Right ventricle myocardium inferior (tissue), 1 donor: ENCODE results near the gene TIMM50. TPM values are rescaled to one million over a fixed set of nuclear protein-coding genes. Genes with fewer than 3 reads are reported as not detected.
"Not testable (repeated sequence)": the region's sequence is repeated elsewhere in the genome, so short reads cannot be mapped to it uniquely, and the experiment has no call there.

Source experiments
- ATAC-seq: fragments of 200-7000 bp; cut with Tn5 transposase; one replicate; pipeline ENCODE4 v1.9.1; 2020; ENCODE audit warnings: mild to moderate bottlenecking, moderate library complexity
- DNase-seq: peaks from one replicate; pipeline ENCODE4 v3.0.0; 2021; ENCODE audit errors: missing footprints
- intact Hi-C: fragments of 100-400 bp; cut with DNase I; formaldehyde crosslinking; loops from one replicate; pipeline ENCODE4 v1.11.0; 2022
- total RNA-seq: library from RNA; stranded (reverse); fragmentation: NEBNext Ultra II Directional; extraction: Animal tissue kit (Norgen Biotek cat#: 25700); gene quantifications from one replicate; pipeline ENCODE4 v1.2.1, GENCODE V29; 2021
- donor health status: DM: no; HTN: yes; CAD: no; lungs with severe emphysema.

Gene TIMM50
- total RNA-seq, 1 donor from 2014 or later = 75.9 TPM

GRCh38 chr19:39465956-39466747 lies 14.5 kb upstream of the TIMM50 start:
- DNase-seq (no peak), ATAC-seq (no peak)
- intact Hi-C loops = no loop called here

DNA sequence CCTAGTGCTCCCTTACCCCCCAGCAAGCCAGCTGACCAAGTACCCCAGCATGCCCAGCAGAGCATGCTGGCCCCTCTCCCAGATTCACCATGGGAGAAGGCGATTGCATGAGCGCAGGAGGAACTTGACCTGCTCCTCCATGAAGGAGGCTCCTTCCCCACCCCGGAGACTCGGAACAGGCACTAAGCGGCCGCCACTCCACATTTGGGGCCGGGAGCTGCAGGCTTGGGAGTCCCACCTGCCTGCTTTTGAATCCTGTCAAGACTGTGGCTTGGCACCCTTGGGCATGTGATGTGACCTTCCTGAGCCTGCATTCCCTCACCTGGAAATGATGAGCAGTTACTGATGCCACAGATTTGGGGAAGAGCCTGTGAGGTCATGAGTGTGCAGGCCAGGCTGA lies 12.7 kb upstream of the TIMM50 start:
- no peak for ATAC-seq
- intact Hi-C loops = no loop called here
- DNase-seq = no peak

DNA sequence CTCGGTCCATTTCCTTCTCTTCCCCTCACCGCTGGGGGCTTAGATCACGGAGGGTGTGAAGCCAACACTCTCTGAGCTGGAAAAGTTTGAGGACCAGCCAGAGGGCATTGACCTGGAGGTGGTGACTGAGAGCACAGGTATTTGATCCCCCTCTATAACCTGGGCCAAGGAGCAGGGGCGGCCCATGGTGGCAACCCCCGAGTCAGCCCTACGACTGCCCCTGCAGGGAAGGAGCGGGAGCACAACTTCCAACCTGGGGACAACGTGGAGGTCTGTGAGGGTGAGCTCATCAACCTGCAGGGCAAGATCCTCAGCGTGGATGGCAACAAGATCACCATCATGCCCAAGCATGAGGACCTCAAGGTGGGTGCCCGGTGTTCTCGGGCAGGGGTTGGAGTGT lies 11.6 kb upstream of the TIMM50 start:
- intact Hi-C loops = no loop called here
- no peak for DNase-seq
- ATAC-seq = no peak

DNA sequence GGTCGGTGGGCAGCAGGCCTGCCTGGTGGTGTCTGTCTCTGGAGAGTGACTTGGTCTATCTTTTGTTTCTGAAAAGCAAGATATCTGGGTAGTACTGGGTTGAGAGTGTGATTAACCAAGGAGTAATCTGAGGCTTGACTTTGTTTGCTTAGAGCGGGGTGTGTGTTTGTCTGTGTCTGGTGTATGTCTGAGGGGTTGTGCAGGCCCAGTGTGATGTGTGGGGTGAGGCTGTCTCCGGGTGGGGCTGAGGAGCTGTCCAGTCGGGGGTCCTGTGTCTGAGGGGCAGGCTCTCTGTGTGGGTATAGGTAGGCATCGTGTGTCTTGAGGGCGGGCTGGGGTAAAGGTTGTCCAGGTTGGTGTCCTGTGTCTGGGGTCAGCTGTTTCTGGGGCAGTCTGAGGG lies 11.1 kb upstream of the TIMM50 start:
- DNase-seq (no peak), ATAC-seq (no peak)
- intact Hi-C loops = no loop called here

DNA sequence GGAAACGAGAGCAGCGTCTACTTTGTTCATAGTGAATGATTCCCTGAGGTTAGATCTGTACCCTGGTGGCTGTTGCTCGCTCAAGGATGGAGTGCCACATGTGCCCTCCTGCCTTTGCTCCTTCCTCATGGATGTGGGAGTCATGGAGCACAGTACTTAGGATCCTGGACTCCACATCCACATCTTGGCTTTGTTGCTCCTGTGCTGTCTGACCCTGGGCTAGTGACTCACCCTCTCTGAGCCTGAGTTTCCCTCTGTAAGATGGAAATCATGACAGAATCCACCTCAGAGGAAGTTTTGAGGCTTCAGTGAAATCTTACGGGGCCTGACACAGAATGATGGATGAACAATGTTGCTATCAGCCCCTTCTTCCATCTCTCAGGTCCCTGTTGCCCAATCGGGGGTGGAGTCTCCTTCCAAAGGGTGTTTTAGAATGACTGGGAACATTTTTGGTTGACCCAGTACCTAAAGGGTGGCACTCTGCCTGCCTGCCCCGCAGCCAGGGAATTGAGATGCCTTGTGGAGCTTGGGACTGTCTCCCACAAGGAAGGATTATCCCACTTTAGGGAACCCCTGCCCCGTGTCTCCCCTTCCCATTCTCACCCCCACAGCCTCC lies 9.8 kb upstream of the TIMM50 start:
- ATAC-seq = no peak
- no peak for DNase-seq
- intact Hi-C loops = no loop called here

DNA sequence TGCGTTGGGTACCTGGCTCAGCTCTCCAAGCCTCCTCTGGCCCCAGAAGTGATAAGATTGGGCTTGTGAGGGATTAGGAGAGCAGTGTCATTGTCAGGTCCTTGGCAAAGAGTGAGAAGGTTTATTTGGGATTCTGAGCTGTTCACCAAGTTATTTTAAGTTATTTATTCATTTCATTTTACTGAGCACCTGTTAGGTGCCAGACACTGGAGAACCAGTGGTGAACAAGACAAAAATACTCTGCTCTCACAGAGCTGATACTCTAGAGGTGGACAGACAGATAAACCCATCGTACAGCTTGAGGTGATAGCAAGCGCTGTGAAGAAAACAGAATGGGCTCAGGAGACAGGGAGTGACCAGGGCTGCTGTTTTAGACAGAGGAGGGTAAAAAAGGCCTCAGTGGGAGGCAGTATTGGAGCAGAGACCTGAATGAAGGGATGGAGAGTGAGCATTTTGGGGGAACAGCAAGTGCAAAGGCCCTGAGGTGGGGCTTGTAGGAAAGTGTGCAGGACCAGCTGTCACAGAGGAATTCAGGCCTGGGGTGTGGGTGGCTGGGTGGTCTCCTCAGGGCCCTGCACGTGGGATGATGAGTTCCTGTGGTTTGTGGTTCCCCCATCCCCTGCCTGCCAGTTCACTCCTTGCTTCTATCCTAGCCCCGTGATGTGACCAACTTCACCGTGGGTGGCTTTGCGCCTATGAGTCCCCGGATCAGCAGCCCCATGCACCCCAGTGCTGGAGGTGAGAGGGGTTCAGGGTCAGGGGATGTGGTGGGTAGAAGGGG lies 8.7 kb upstream of the TIMM50 start:
- intact Hi-C loops = no loop called here
- ATAC-seq (no peak), DNase-seq (no peak)

DNA sequence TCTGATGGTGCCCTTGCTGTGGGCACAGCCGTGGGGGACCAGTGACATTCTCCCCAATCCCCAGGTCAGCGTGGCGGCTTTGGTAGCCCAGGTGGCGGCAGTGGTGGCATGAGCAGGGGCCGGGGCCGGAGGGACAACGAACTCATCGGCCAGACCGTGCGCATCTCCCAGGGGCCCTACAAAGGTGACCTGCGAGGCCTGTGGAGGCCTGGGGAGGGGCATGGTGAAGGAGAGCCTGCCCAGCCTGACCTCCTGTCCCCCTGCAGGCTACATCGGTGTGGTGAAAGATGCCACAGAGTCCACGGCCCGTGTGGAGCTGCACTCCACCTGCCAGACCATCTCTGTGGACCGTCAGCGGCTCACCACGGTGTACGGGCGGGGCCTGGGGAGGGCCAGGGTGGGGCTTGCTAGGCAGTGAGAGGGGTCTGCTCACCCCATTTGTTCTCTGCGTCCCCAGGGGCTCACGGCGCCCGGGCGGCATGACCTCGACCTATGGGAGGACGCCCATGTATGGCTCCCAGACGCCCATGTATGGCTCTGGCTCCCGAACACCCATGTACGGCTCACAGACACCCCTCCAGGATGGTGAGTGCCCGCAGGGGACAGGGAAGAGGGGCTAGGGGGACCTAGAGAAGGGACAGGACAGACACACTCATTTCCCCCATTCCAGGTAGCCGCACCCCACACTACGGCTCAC lies 7.7 kb upstream of the TIMM50 start:
- ATAC-seq (no peak), DNase-seq (no peak)
- intact Hi-C loops = no loop called here

DNA sequence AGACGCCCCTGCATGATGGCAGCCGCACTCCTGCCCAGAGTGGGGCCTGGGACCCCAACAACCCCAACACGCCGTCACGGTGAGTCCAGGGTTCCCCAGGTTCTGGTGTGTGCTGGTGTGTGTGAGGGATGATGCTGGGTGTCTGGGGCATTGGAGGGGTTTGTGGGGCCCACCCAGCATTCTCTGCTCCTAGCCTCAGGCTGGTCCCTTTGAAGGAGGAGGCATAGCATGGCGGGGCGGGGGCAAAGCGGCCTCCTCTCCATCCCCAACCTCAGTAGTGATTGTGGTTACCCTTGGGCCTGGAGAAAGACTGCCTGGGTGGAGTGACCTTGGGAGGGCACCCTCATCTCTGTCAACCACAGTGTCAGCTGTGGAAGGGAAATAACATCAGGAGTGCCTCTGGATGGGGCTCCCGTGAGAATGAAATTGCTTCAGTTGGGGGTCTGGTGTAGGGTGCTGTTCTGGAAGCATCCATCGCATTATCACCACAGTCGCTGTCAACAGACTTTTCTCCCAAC lies 7.1 kb upstream of the TIMM50 start:
- ATAC-seq (no peak), DNase-seq (no peak)
- intact Hi-C loops = no loop called here

GRCh38 chr19:39474139-39474620 lies 6.5 kb upstream of the TIMM50 start:
- DNase-seq = peak; percentile 87
- ATAC-seq = peak; percentile 54
- intact Hi-C loops = loop anchor here (1.0 kb wide), 1 partner anchor 58 kb away; the partner anchor contains the start of gene EID2B

DNA sequence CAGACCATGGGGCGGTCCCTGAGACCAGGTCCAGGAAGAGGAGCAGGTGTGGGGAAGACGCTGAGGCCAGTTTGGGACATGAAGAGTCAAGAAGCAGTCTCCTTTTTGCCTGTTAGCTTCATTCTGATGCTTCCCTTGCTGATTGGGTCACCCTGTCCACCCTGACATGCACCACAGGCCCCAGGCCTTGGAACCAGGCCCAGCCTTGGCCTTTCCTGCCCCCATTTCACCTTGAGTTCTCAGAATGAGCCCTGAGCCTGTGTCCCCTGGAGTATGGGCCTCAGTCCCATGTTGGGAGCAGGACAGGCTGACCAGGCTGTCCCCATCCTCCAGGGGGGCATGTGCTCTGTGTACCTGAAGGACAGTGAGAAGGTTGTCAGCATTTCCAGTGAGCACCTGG lies 4.9 kb upstream of the TIMM50 start:
- intact Hi-C loops = no loop called here
- no peak for ATAC-seq
- no peak for DNase-seq

- intact Hi-C loops, ATAC-seq, DNase-seq: not testable (repeated sequence)
Observed at GRCh38 chr19:39479319-39479801, 1.3 kb upstream of the TIMM50 start.

DNA sequence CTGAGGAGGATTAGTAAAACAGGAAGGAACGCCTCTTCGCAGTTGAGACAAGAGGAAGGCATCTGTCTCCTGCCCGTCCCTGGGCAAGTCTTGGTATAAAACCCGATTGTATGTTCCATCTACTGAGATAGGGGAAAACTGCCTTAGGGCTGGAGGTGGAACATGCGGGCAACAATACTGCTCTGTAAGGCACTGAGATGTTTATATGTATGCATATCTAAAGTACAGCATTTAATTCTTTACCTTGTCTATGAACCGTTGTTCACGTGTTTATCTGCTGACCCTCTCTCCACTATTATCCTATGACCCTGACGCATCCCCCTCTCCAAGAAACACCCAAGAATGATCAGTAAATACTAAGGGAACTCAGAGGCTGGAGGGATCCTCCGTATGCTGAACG lies 722 bp upstream of the TIMM50 start:
- intact Hi-C loops = loop anchor here (2.0 kb wide), 1 partner anchor 35 kb away; the partner anchor contains the start of gene SUPT5H
- ATAC-seq (no peak), DNase-seq (no peak)

DNA sequence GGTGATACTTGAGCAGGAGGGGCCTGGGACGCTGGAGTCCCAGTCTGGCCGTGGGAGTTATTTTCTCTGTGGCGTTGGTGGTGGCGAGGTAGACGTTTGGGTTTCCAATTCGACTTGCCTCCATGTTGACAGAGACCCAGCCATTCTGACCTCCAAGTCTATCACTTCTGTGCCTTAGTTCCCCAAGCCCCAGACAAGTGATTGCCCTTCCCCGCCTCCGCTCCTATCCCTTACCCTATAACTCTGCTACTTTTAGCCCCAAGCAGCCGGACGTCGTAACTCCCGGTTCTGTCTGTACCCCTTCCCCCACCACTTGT lies 549 bp downstream of the TIMM50 start:
- ATAC-seq (no peak), DNase-seq (no peak)
- intact Hi-C loops = loop anchor here (2.0 kb wide), 1 partner anchor 36 kb away; the partner anchor contains the start of gene SUPT5H

DNA sequence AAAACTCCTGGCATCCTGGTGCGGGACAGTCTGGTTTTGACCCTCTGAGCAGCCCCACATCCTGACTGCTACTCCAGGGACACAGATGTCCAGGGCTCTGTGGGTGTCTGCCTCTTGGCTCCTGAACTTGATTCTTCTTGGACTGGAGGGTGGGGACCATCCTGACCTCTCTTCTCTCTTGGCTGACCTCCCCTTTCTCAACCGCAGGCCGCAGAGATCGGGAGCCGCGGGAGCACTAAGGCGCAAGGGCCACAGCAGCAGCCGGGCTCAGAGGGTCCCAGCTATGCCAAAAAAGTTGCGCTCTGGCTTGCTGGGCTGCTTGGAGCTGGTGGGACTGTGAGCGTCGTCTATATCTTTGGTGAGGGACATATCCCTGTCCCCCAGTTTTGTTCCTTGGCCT lies 1.0 kb downstream of the TIMM50 start:
- DNase-seq (no peak), ATAC-seq (no peak)
- intact Hi-C loops = loop anchor here (2.0 kb wide), 1 partner anchor 37 kb away; the partner anchor contains the start of gene SUPT5H

GRCh38 chr19:39483141-39483540 lies 2.5 kb downstream of the TIMM50 start:
- no peak for DNase-seq
- intact Hi-C loops = no loop called here
- ATAC-seq = no peak

DNA sequence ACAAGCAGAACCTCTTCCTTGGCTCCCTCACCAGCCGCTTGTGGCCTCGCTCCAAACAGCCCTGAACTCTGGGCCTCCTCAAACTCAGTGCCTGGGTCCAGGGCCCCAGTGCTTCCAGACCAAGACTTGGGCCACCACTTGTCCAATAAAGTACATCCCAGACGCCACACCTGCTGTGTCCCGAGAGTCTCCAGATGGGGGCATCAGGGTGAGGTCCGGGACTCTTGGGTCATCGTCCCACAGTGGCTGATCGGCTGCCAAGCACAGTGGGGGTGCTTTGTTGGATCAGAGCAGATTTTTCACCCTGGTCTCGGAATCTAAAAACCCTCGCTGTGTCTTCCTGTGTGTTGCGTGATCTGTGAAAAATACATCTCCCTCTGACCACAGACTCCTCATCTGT lies 9.1 kb downstream of the TIMM50 start:
- no peak for ATAC-seq
- intact Hi-C loops = no loop called here
- DNase-seq = no peak

- DNase-seq (no peak), ATAC-seq (no peak)
- intact Hi-C loops = no loop called here
Observed at GRCh38 chr19:39492225-39492624, 11.6 kb downstream of the TIMM50 start.

DNA sequence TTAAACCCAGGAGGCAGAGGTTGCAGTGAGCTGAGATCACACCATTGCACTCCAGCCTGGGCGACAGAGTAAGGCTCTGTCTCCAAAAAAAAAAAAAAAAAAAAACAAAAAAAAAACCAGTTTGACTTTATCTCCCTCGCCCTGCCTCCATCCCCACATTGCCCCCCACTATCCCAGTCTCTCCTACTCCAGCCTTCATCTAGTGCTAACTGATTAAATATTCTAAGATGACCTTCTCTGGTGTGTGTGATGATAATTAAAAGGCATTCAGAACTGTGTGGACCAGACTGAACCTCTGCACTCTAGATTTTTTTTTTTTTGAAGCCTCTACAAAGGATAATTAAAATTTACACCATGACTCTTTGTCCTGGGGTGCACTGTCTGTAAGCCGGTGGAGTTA lies 12.2 kb downstream of the TIMM50 start:
- no peak for DNase-seq
- intact Hi-C loops = no loop called here
- no peak for ATAC-seq

DNA sequence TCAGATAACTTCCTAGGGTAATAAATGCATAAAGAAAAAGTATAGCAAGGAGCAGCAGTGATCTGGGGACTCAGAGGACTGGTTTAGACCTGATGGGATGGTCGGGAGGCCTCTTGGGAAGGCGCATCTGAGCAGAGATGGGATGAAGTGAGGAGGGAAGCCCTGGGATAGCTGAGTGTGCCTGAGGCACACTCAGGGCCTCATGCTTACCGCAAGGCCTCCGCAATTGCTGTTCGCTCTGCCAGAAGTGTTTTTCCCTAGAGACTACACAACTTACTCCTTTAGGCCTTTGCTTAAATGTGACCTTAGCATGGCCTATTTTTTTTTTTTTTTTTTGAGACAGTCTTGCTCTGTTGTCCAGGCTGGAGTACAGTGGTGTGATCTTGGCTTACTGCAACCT lies 14.0 kb downstream of the TIMM50 start:
- intact Hi-C loops = no loop called here
- DNase-seq = no peak
- no peak for ATAC-seq
